Measurements from ENCODE around the gene TYW3. TPM values are rescaled to one million over a fixed set of nuclear protein-coding genes. Genes with fewer than 3 reads are reported as not detected.
A peak's percentile ranks its signal among the peaks of the same experiment; 100 is the strongest.
"Not testable (repeated sequence)": the region's sequence is repeated elsewhere in the genome, so short reads cannot be mapped to it uniquely, and the experiment has no call there.

TYW3 gene
- total and polyA plus RNA-seq, 2 of the 8 experiments (the other 6 are each of a cell fraction or from before 2014, with no cell fraction given) = 6.9 to 31.4 TPM

DNA sequence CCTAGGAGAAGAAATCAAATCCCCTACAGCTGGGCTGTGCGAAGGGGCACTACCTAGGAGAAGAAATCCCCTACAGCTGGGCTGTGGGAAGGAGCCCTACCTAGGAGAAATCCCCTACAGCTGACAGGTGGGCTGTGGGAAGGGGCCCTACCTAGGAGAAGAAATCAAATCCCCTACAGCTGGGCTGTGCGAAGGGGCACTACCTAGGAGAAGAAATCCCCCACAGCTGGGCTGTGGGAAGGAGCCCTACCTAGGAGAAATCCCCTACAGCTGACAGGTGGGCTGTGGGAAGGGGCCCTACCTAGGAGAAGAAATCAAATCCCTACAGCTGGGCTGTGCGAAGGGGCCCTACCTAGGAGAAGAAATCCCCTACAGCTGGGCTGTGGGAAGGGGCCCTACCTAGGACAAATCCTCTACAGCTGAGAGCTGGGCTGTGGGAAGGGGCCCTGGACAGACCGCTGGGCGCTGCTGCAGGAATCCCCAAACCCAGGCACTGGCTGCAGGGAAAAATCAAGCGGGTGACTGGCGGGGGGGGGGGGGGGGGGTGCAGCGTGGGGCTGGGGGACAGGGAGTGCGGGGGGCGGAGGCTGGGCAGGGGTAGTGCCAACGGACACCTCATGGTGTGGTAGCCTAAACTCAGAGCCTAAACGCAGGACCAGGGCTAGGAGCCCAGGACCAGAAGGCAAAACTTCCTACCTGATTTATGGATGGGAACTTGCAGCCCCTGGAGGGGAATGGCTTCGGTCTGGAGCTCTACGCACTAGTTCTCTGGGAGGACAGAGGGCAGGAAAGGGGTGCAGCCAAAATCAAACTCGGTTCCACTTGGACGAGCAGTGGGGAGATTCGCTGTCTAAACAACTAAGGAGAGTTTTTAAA is 643 bp upstream of the TYW3 start:
- H2BK12ac ChIP-seq (ENCODE audit: low read depth, low read length); H2BK15ac ChIP-seq (ENCODE audit: low read length); H3K79me1 ChIP-seq (ENCODE audit: low read depth, low read length); FAIRE-seq; H3K14ac ChIP-seq (ENCODE audit: insufficient read length); H2BK120ac ChIP-seq (replicated peaks; ENCODE audit: low read depth, low read length); H3K4me1 ChIP-seq (replicated peaks in 1 of 4; ENCODE audit: control insufficient read depth in 3 of 4, insufficient read depth in 4 of 4, low read length in 3 of 4); H3K27me3 ChIP-seq (replicated peaks in 1 of 4; ENCODE audit: control insufficient read depth in 3 of 4, extremely low read depth in 1 of 4, insufficient read depth in 3 of 4, low read length in 3 of 4); H4K20me1 ChIP-seq (replicated peaks in 1 of 2; ENCODE audit: control insufficient read depth in 1 of 2, insufficient read depth in 2 of 2, low read length in 2 of 2); H3K36me3 ChIP-seq (ENCODE audit: control insufficient read depth in 2 of 4, insufficient read depth in 4 of 4, low read length in 3 of 4); H4K91ac ChIP-seq (replicated peaks; ENCODE audit: insufficient read length, low read length); H3K23ac ChIP-seq (ENCODE audit: insufficient read length); H3K56ac ChIP-seq (replicated peaks; ENCODE audit: insufficient read length, low read depth, low read length); H3K9me3 ChIP-seq (ENCODE audit: insufficient read depth in 2 of 2, low read depth in 1 of 2, low read length in 1 of 2); H3K23me2 ChIP-seq (ENCODE audit: low read depth, low read length); H2BK20ac ChIP-seq (ENCODE audit: low read length); H2AK5ac ChIP-seq (ENCODE audit: low read depth, low read length); H4K5ac ChIP-seq (ENCODE audit: insufficient read length, low read depth, low read length); H3K4ac ChIP-seq (replicated peaks; ENCODE audit: insufficient read length, low read depth, low read length): not testable (repeated sequence)
- peak overlapping the region in 3 of 4 experiments; percentile 95 to 99 (median 98); a peak in 5 of 7 replicates for H3K9ac ChIP-seq (replicated peaks in 1 of 4; ENCODE audit: extremely low read depth in 1 of 4, low read depth in 3 of 4, low read length in 3 of 4)
- peak overlapping the region; percentile 65 to 83 for H3K4me2 ChIP-seq (ENCODE audit: insufficient read depth in 1 of 2, low read depth in 2 of 2, low read length in 2 of 2)
- CTCF ChIA-PET (ENCODE audit: partially characterized antibody) = interaction anchor here (0.8 to 2.5 kb wide), 15 partner anchors 11 to 366 kb away, joined by 3 to 19 read pairs (median 7); partner anchors contain the start of gene ERICH3
- H4K8ac ChIP-seq (ENCODE audit: extremely low read depth, insufficient read depth, low read length) = peak overlapping the region; percentile 85
- 54% methylated on average over 8 of the region's 17 CpGs; no CpG with 5 or more reads in 1 of the 2 experiments for WGBS, 2 experiments (ENCODE audit: extremely low coverage in 1 of 2, insufficient coverage in 1 of 2, insufficient read length in 1 of 2, insufficient replicate concordance in 2 of 2, low coverage in 1 of 2, low lambda C conversion rate in 2 of 2, missing lambda C conversion rate in 1 of 2)
- 0 out of 2 replicates have a peak, but pooled peaks have one; percentile 20 for TF ChIP-seq TCF12 (IDR thresholded peaks at IDR 0.05; ENCODE audit: low read depth, low read length)
- 0 out of 2 replicates have a peak overlapping the region, but pooled peaks have one; percentile 99 for H3K27ac ChIP-seq (ENCODE audit: low read depth, low read length)
- peak overlapping the region; percentile 99 for H2AFZ ChIP-seq (ENCODE audit: low read length)
- 0 out of 2 replicates have a peak overlapping the region, but pooled peaks have one; percentile 37 for H2BK5ac ChIP-seq (ENCODE audit: low read depth, low read length)
- DNase-seq (ENCODE audit: low read depth in 1 of 2, low spot score in 2 of 2) = peak in 1 of 2 experiments; percentile 52
- peak overlapping the region; percentile 68; the same call in 1 of the 2 replicates for H3K18ac ChIP-seq (ENCODE audit: extremely low read depth, low read length)
- POLR2A ChIA-PET (ENCODE audit: partially characterized antibody) = interaction anchor here (1.4 to 1.9 kb wide), 2 partner anchors 18 to 43 kb away, joined by 4 to 5 read pairs; no protein-coding TSS in a partner anchor
- peaks cover 0 to 22% of the 10 kb centered on the region in 2 experiments; a peak in 2 of 4 replicates for H3K79me2 ChIP-seq (ENCODE audit: control insufficient read depth in 1 of 2, insufficient read depth in 2 of 2, low read length in 2 of 2)
- peak overlapping the region; percentile 81 to 96 (median 84) for H3K4me3 ChIP-seq (ENCODE audit: extremely low read depth in 1 of 4, insufficient read depth in 2 of 4, low read depth in 3 of 4, low read length in 4 of 4)
